Fibroblast of skin of scalp (primary cell): Measurements from ENCODE around the gene SHLD1.
A peak's percentile ranks its signal among the peaks of the same experiment; 100 is the strongest.

Source experiments
- DNase-seq: peaks from one replicate; pipeline ENCODE4 v3.0.0-alpha.2; 2013

Gene SHLD1

DNA sequence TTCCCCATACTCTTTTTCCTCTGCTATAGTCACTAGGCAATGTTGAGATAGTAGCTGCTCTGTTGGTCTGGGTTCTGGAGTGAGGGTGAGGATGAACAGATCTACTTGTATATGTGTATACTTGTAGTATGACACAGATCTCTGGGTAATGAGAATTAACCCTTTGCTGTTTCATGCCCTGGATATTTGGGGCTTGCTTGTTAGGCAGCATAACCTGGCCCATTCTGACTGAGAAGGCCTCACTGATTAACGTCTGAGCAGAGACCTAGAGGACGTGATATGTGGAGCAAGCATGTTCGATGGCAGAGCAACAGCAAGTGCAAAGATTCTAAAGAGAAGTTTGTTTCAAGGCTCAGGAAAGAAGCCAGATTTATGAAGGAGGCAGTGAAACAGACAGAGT, 105.7 kb downstream of the SHLD1 start:
- no peak for DNase-seq

DNA sequence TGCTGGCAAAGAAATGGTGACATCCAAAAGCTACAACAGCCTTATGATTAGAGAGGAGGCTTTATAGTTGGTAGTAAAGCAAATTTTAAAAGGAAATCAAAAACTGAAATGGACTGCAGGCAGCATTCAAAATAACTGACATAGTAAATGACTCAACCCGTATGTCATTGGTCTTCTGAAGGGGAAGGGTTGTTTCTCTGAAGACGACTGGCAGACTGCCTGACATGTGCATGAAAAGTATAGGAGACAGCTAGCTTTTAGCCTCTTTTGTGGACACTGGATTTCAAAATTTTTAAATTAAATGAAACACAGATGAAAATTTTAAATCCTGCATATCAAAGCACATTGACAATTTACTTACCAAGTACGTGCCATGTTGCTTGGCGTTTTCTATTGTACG, 109.4 kb downstream of the SHLD1 start:
- peak; percentile 9 for DNase-seq

DNA sequence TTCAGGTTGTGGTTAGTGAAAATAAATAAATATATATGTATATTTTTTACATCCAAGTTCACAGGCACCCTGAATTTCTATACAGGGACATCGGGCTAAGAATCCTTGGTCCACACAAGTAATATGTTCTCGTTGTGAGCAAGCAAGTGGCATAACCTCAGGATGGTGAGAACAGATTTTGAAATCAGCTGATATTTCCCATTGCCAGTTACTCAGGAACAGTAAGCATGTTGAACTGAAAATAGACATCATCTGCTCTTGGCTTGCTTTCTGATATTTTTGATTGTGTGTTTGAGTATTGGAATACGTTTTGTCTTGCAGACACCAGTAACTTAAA, 112.5 kb downstream of the SHLD1 start:
- no peak for DNase-seq

DNA sequence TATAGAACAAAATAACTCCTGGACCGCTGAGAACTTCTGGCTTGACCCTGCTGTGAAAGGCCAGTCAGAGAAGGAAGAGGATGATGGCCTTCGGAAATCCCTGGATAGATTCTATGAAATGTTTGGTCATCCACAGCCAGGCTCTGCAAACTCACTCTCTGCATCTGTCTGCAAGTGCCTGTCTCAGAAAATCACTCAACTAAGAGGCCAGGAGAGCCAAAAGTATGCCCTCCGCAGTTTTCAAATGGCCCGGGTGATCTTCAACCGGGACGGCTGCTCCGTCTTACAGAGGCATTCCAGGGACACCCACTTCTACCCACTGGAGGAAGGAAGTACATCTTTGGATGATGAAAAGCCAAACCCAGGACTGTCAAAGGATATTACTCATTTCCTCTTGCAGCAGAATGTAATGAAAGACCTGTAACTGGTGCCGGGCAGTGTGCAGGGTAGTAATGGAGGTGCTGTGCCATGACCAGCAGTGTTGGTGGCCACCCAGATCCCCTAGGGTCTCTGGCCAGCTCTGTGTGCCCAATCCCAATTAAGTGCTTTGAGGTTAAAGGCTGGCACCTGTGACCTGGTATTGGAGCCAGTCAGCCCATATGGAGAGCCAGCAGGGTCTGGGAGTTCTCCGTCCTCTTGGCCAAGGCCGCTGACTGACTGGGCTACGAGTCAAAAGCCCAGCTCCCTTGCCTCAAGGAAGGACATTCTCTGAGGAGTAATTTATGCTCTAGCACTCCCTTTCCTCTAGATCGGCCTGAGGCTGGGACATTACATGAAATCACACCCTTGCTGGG, 113.0 kb downstream of the SHLD1 start:
- DNase-seq: peak; percentile 15

DNA sequence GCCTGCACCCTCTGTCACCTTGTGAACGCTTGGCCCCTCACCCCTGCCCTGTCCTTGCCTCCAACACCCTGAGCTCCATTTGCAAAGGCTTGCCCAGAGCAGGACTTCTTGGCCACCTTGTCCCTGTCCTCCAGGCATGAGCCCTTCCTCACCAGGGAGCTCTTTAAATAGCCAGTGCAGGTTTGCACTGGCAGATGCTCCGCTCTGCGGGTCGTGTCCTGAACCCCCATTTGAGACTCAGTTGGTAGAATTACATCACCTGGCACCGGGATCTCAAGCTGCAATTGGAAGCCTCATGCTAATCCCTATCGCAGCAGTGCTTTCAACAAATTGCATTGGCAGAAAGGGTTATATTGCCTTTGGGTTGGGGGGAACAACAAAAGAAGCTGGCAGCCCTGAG, 114.2 kb downstream of the SHLD1 start:
- DNase-seq: no peak

DNA sequence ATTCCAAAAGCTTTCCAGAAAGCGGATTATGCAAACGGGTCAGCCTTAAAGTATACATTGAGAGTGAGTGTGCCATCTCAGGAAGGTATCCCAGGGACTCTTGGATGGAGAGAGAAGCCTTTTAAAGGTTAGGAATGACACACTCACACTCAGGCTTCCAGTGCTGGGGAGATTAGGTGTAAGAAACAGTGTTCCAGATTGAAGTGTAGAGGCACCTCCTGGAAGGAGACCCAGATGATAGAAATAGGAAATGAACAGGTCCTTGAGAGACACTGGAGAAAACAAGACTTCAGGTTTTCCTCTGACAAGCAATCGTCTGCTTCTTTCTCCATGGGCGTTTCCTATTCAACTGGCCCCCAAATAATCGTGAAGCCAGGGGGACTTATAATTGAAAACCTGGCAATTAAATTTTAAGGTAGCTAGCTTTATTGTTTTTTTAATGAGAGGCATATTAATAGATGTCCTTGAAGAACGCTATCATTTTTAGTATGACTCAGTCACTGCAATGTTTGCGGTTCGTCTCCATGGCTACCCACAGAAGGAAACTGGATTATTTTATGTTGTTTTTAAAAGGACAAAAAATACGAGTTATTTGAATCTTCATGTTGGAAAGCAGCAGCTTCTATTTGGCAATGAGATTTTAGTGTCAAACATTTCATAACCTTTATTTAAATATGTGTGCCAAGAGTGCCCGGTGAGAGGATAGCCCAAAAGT, 114.8 kb downstream of the SHLD1 start:
- peak; percentile 14 for DNase-seq

DNA sequence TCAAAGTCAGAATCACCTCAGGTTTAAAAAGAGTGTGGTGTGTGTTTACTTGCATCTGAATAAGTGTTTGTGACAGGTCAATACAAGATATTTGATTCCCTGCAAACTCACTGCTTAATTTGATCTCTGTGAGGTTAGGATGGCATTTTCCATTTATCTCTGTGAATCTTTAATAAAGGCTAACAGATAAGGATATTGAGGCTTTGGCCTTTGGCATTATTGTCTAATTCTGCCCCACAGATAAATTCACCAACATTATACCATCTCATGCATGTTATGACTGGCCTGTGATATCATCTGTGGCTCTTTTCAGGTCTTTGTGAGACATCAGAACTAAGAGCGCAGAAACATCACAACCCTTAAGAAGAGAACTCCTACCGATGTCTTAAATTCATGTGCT, 115.4 kb downstream of the SHLD1 start:
- no peak for DNase-seq

DNA sequence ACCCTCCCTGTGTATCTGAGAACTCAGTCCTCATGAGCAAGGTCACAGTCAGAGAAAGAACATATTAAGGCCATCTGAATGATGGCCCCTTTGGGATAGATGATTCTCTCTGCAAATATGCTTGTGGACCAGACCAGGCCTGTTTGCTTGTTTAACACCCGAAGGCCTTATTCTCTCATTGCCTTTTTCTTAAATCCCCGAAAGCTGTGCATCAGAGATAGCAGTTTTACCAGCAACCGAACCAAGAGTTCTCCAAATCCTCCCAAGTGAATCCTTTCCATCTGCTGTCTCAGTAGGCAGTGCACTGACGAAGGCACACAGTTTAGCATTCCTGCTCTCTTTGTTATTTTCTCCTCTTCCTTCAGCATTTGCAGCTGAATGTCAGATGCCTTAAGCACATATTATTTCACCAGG, 120.4 kb downstream of the SHLD1 start:
- DNase-seq: no peak

DNA sequence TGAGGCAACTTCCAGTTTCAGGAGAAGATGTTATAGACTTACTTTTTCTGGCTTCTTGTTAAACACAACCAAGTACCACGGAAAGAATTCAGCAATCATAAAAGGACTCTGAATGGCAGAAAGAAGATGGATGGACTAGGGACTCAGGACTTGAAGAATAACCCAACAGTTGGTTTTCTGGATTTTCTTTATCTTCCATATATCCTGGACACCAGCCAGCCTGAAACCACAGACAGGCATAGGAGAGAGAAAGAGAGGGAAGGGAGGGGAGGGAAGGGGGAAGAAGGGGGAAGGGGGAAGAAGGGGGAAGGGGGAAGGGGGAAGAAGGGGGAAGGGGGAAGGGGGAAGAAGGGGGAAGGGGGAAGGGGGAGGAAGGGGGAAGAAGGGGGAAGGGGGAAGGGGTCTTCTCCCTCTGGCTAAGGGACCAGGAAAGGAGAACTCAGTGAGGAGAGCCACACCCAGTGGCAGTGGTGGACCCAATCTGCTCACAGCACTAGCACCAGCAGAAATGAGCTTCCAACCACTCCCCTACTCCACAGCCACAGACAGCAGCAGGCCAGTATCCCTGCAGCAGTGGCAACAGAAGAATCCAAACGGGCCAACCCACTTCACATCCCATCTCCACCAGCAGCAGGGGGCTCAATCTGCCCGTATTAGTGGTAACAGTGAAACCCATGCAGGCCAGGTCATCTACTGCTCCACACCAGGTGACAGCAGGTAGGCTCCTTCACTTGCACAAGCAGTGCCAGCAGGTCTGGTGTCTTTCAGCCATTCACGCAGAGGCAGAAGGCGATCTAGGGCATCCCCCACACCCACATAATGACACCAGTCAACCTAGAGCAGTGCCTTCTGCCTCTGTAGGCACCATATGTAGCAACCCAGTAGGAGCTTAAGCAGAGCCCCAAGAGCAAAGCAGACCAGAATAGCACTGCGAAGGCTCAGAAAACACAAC, 121.5 kb downstream of the SHLD1 start:
- DNase-seq: peak; percentile 3

DNA sequence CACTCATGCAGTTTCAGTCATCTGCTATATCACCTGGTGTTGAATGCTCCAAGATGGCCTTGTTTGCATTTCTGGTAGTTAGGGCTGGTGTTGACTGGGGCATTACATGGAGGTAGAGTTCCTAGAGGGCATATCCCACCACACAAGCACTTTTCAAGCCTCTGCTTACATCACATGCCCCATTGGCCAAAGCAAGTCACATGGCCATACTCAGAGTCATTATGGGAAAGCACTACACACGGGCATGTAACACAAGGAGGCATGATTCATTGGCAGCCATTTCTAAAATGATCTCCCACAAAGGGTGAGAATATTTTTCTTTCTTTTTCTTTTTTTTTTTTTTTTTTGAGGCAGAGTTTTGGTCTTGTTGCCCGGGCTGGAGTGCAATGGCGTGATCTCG, 126.9 kb downstream of the SHLD1 start:
- no peak for DNase-seq

DNA sequence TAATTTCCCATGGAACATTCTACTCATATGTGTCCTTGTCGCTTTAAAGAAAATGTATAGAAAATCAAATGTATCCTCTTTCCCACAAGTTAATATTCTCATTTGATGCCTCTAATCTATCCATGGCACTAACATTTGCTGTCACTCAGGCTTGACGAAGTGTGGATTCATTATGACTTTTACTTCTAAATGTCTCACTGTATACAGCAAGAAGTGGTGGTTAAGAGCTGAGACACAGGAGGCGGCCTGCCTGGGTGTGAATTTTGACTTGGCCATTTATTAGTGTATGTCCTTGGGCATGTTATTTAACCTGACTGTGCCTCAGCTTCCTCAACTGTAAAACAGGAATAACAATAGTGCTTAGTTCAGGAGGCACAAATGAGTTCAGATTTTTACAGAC, 130.1 kb downstream of the SHLD1 start:
- DNase-seq: no peak

DNA sequence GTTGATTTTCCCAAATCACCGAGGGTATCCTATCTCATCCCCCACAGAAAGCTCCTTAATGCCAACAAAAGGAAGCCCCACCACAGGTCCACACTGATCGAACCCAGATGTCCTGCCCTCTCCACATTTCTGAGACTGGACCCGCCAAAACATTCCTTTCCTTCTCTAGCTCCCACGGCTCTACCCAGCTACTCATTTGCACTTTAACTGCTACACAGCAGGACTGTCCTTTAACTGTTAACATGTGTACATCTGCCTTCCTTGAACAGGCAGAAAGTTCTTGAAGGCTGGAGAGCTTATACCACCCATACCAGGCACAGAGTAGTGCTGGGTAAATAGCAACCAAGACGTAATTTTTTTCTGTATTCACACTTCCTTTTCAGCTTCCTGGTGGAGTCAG, 131.5 kb downstream of the SHLD1 start:
- DNase-seq: no peak

DNA sequence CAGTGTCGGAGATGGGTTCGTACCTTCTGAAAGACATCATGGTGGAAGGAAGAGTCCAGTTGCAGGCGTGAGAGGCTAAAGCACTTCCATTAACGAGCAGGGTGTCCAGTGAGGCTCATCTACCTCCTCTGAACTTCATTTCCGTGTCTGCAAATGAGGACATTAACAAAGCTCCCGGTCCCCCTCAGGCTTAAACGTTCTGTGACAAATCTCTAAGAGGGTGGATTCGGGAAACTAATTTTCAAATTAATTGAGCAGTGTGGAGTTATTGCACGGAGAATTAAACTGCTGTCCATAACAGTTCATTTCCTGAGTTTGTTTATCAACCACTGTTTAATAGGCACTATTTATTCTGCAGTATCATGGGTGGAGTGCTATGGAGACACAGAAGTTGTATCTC, 132.0 kb downstream of the SHLD1 start:
- no peak for DNase-seq

DNA sequence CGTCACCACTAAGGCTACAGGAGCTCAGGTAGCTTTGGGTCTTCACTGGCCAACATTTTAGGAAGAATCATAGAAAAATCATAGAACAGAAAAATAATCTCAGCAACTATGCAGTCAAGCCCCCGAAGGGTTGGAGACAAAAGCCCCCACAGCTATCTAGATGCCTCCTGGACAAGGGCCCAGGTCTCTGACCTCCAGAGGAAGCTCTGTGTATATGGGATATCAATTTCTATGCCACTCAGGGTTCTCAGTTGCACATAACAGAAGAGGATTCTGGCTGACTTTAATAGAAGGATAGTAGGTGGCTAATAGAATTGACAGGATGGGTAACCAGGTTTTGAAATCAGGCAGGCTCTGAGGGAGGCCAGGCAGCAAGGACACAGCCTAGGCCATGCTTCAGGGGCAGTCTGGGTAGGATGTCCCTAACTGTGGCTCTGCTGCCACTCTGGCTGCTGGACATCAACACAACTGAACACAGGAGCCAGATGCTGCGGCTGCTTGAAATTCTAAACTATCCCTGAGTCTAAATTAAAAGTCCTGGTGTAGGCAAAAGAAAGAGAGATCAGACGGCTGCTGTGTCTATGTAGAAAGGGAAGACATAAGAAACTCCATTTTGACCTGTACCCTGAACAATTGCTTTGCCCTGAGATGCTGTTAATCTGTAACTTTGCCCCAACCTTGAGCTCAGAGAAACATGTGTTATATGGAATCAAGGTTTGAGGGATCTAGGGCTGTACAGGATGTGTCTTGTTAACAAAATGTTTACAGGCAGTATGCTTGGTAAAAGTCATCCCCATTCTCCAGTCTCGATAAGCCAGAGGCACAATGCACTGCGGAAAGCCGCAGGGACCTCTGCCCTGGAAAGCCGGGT, 134.5 kb downstream of the SHLD1 start:
- DNase-seq: no peak

DNA sequence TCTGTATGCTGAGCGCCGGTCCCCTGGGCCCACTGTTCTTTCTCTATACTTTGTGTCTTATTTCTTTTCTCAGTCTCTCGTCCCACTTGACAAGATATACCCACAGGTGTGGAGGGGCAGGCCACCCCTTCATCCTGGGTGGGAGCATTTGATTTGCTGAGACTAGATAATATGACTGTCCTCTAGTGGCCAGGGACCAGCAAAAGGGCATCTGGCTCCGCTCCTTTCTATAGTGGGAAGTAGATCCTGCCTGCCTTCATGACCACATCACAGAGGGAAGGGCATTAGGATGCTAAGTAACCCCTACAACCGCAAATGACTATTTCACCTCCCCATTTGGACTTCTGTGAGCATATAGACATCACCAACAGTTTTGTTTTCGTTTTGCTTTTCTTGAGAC, 135.7 kb downstream of the SHLD1 start:
- DNase-seq: no peak

DNA sequence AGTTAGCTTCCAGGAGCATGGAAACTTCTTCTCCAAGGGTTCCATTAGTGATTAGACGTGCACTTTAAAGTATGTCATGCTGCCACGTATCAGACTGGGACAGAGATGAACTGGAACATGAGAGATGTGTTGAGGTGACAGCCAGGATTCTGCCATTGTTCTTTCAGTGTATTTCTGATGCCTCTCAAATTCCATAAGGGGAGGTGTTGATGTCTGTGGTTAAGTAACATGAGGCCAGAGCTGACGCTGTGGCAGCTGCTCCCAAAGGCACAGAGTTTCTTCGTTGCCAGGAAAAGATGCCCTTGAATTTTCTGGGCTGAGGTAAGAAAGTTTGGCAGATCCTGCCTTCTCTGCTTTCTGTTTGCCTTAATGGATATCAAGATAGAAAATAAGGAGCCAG, 136.6 kb downstream of the SHLD1 start:
- no peak for DNase-seq

DNA sequence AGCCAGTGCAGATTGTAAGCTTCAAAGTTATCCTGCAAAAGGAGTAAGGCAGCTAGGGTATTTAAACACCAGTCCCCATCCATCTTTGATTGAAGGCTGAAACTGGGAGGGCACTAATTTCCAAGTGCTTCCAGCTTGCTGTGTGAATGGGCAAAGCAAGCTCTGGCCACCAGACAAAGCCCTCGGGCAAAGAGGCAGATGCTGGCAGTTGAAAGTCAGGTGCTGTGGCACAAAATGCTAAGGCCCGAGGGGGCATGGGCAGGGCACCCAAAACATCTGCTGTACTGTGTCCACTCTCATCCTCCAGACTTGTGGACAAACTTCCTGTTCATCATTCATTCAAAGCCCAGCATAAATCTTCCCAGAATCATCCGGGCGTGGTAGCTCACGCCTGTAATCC, 137.2 kb downstream of the SHLD1 start:
- DNase-seq: no peak

DNA sequence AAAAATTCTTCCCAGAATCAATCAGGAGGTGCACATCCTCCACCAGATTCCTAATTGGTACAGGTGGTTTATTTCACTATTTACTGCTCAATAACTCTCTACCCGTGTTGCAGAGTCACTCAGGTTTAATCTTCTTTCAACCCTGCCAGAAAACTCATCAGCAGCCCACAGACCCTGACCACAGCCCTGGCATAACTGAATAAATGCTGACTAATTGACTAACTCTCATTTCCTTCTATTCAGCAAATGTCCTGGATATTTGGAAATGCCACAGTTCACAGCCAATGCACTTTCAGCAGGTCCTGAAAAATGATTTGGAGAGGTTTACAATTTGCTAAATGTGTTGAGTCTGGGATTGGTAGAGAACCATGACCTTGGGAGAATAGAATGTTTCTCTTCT, 137.8 kb downstream of the SHLD1 start:
- no peak for DNase-seq

DNA sequence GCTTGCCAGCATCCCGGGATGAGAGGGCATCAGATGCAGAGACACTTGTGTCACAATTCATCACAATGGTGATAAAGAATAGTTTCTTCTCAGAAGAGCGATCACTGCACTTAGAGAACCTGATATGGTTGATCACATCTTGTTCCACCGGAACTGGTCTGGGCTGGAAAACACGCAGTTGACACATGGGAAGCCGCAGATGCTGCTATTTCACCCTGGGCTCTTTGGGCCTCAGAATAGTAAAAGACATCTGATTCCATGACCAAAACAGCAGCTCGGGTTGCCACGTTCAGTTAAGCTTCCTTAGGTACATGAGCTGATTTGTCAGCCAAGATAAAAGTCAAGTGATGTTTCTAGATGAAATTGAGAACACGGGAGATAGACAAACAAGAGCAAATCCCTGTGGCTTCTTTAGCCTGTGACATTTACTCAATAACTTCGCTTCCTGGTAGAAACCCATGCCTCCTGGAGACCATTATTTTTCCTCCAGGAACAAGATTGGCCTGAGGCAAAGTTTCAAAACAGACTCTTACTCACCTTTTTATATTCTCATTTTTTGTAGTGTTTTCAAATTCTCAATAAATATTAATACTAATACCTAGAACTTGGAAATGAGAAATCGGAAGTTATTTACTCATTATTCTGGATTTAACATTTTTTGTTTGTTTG, 140.7 kb downstream of the SHLD1 start:
- no peak for DNase-seq

DNA sequence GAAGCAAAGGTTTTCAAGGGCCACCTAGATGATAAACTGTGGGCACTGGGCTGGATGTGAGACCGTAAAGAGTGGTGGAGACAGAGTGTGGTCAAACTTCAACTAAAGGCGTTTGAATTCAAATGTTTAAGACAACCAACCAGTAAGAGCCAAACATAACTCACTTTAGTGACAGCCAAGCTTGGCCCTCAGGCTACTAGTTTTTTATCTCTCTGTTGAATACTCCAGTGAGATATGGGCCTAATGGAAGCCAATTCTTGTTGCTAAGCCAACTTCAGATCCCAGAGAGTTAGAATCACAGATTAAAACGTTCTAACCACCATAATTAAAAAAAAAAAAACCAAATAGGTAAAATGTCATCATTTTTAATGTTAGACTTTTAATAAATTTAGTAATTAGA, 142.9 kb downstream of the SHLD1 start:
- DNase-seq: no peak

DNA sequence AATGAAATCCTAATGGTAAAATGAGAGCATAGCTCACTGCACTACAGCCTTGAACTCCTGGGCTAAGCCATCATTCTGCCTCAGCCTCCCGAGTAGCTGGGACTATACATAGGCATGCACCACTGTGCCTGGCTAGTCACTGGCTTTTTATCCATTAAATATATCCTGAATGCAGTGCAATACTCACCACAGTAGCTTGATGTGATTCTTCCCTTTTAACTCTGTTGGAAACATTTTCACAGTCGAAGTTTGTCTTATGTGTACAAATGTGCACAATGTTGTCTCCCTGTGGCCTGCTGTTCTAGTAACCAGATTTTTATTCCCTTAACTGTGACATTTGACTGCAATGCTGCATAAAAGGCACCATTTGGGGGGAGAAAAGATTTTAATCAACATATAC, 143.4 kb downstream of the SHLD1 start:
- DNase-seq: no peak

DNA sequence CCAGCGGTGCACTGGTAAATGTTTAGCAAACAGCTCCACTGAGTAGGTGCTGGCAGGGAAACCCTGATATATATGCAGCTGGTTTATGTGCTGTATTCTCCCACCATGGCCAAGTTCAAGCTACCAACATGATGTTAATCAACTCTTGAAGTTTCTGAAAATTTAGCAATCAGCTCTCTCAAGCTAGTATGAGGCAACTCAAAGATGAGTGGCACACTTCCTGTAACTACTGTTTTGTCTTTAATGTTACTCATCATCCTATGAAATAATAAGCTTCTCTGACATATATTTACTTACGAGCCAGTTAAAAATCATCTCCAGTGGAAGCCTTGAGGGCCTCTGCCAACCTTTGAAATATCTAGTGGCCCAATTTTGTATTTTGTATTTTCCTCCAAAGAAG, 145.4 kb downstream of the SHLD1 start:
- DNase-seq: no peak
